ENCODE results near the gene SSR1.

SSR1 gene

GRCh38 chr6:7239590-7239948 is 73.4 kb downstream of the SSR1 start:
- no peak for TF ChIP-seq CTCF (IDR thresholded peaks at IDR 0.05; ENCODE audit: extremely low read depth, missing control alignments)
- DNase-seq (ENCODE audit: low spot score) = no peak

GRCh38 chr6:7238900-7239589 is 74.0 kb downstream of the SSR1 start:
- peak; percentile 51 for TF ChIP-seq CTCF (IDR thresholded peaks at IDR 0.05; ENCODE audit: extremely low read depth, missing control alignments)
- peak; percentile 79 for DNase-seq (ENCODE audit: low spot score)

GRCh38 chr6:7238526-7238899 is 74.5 kb downstream of the SSR1 start:
- DNase-seq (ENCODE audit: low spot score) = no peak
- no peak for TF ChIP-seq CTCF (IDR thresholded peaks at IDR 0.05; ENCODE audit: extremely low read depth, missing control alignments)

GRCh38 chr6:7237653-7238188 is 75.3 kb downstream of the SSR1 start:
- no peak for DNase-seq (ENCODE audit: low spot score)
- TF ChIP-seq CTCF (IDR thresholded peaks at IDR 0.05; ENCODE audit: extremely low read depth, missing control alignments) = no peak

- DNase-seq (ENCODE audit: low spot score) = peak; percentile 68
- no peak for TF ChIP-seq CTCF (IDR thresholded peaks at IDR 0.05; ENCODE audit: extremely low read depth, missing control alignments)
Measured at GRCh38 chr6:7236306-7237209, 76.4 kb downstream of the SSR1 start.

- no peak for TF ChIP-seq CTCF (IDR thresholded peaks at IDR 0.05; ENCODE audit: extremely low read depth, missing control alignments)
- no peak for DNase-seq (ENCODE audit: low spot score)
Measured at GRCh38 chr6:7235712-7236305, 77.2 kb downstream of the SSR1 start.

- no peak for DNase-seq (ENCODE audit: low spot score)
- no peak for TF ChIP-seq CTCF (IDR thresholded peaks at IDR 0.05; ENCODE audit: extremely low read depth, missing control alignments)
Measured at GRCh38 chr6:7234547-7234946, 78.5 kb downstream of the SSR1 start.

Data from GM20000 (cell line).